Neural cell (in vitro differentiated cells): Measurements from ENCODE around the gene IFTAP.

Experiments used
- CTCF ChIP-seq: fragments of 450-650 bp; IDR thresholded peaks from 2 replicates; pipeline ENCODE4 v1.5.1; 2014; ENCODE audit warnings: antibody characterized with exemption, mild to moderate bottlenecking, moderate library complexity; ENCODE audit not compliant: poor library complexity, severe bottlenecking
- EP300 ChIP-seq: fragments of 450-650 bp; conservative IDR thresholded peaks from 2 replicates; pipeline ENCODE4 v1.6.1; 2014; ENCODE audit warnings: antibody characterized with exemption, mild to moderate bottlenecking, moderate library complexity; ENCODE audit not compliant: poor library complexity, severe bottlenecking
- EZH2 ChIP-seq: fragments of 200-600, 300-800 bp; shearing (Covaris generic), sonication (generic); IDR thresholded peaks from 2 replicates; pipeline ENCODE4 v1.6.1; 2014; ENCODE audit warnings: antibody characterized with exemption, low read length, borderline replicate concordance, mild to moderate bottlenecking; ENCODE audit not compliant: insufficient read depth, poor library complexity, severe bottlenecking
- MXI1 ChIP-seq: fragments of 450-650 bp; conservative IDR thresholded peaks from 2 replicates; pipeline ENCODE4 v1.6.1; 2014; ENCODE audit warnings: antibody characterized with exemption, mild to moderate bottlenecking; ENCODE audit not compliant: poor library complexity, severe bottlenecking
- POLR2AphosphoS5 ChIP-seq: IDR thresholded peaks from 2 replicates; pipeline ENCODE4 v1.6.1; 2012
- RAD21 ChIP-seq: fragments of 450-650 bp; conservative IDR thresholded peaks from 2 replicates; pipeline ENCODE4 v1.6.1; 2014; ENCODE audit warnings: antibody characterized with exemption, mild to moderate bottlenecking, moderate library complexity
- REST ChIP-seq: IDR thresholded peaks from 2 replicates; pipeline ENCODE4 v1.6.1; 2012; ENCODE audit warnings: borderline replicate concordance
- SMC3 ChIP-seq: fragments of 450-650 bp; conservative IDR thresholded peaks from 2 replicates; pipeline ENCODE4 v1.6.1; 2014; ENCODE audit warnings: antibody characterized with exemption, mild to moderate bottlenecking, moderate library complexity; ENCODE audit not compliant: poor library complexity
- TAF1 ChIP-seq: IDR thresholded peaks from 2 replicates; pipeline ENCODE4 v1.6.1; 2012; ENCODE audit warnings: low read depth

- TF ChIP-seq CTCF (no peak), EP300 (no peak), TAF1 (no peak), REST (no peak), RAD21 (no peak), POLR2AphosphoS5 (no peak), EZH2 (no peak), SMC3 (no peak), MXI1 (no peak)
Measured at GRCh38 chr11:36683818-36684217, 89.5 kb downstream of the IFTAP start.
